ENCODE data around the gene SNX25.

Gene SNX25

GRCh38 chr4:185209031-185209851 is at the start of gene SNX25:
Gene SNX25, plus strand, starts transcription at chr4:185209598. Its CDS starts 229 bp downstream, at chr4:185209827.
- TF ChIP-seq, protein P1, sequence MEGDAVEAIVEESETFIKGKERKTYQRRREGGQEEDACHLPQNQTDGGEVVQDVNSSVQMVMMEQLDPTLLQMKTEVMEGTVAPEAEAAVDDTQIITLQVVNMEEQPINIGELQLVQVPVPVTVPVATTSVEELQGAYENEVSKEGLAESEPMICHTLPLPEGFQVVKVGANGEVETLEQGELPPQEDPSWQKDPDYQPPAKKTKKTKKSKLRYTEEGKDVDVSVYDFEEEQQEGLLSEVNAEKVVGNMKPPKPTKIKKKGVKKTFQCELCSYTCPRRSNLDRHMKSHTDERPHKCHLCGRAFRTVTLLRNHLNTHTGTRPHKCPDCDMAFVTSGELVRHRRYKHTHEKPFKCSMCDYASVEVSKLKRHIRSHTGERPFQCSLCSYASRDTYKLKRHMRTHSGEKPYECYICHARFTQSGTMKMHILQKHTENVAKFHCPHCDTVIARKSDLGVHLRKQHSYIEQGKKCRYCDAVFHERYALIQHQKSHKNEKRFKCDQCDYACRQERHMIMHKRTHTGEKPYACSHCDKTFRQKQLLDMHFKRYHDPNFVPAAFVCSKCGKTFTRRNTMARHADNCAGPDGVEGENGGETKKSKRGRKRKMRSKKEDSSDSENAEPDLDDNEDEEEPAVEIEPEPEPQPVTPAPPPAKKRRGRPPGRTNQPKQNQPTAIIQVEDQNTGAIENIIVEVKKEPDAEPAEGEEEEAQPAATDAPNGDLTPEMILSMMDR (IDR thresholded peaks at IDR 0.05; ENCODE audit: low read depth, low read length, missing control alignments): no peak
- DNase-seq (ENCODE audit: low read depth): no peak
- H3K4me3 ChIP-seq (ENCODE audit: low read depth, low read length): peak within 1 kb of the TSS; percentile 91

GRCh38 chr4:185165605-185166063 is 43.8 kb upstream of the SNX25 start:
- TF ChIP-seq, protein P1 (IDR thresholded peaks at IDR 0.05; ENCODE audit: low read depth, low read length, missing control alignments): no peak
- no peak for DNase-seq (ENCODE audit: low read depth)
- H3K4me3 ChIP-seq (ENCODE audit: low read depth, low read length): no peak overlapping the region

DNA sequence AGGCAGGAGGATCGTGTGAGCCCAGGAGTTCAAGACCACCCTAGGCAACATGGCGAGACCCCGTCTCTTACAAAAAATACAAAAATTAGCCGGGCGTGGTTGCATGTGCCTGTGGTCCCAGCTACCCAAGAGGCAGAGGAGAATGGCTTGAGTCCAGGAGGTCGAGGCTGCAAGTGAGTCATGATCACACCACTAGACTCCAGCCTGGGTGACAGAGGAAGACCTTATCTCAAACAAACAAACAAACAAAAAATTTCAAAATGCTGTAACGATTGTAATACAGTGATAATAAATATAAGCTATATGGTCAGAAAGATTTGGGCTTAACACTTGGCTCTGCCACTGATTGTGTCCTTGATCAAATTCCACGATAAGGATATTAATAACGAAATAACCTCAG is 42.2 kb upstream of the SNX25 start:
- no peak for DNase-seq (ENCODE audit: low read depth)
- TF ChIP-seq, protein P1 (IDR thresholded peaks at IDR 0.05; ENCODE audit: low read depth, low read length, missing control alignments): no peak
- no peak overlapping the region for H3K4me3 ChIP-seq (ENCODE audit: low read depth, low read length)

DNA sequence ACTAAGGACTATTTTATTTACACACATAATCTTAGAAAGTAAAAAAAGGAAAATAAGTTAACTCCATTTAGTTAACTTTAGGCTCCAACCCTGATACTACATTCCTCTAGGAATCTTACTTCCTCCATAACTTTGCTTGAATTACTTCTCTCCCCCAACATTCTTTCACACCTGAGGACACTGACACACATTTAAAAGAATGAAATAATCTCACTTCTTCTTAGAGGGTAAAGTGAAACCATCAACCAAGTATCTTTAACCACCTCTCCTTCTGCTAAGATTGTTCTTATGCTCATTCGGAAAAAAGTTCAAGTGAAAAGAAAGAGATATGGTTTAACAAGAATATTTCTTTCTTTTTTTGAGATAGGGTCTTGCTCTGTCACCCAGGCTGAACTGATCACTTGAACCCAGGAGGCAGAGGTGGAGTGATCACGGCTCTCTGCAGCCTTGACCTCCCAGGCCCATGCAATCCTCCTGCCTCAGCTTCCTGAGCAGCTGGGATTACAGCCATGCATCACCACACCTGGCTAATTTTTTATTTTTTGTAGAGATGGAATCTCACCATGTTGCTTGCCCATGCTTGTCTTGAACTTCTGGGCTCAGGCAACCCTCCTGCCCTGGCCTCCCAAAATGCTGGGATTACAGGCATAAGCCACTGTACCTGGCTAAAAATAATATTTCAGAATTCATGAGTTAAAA is 37.9 kb upstream of the SNX25 start:
- no peak overlapping the region; the same call in 1 of the 2 replicates for H3K4me3 ChIP-seq (ENCODE audit: low read depth, low read length)
- DNase-seq (ENCODE audit: low read depth): no peak
- TF ChIP-seq, protein P1 (IDR thresholded peaks at IDR 0.05; ENCODE audit: low read depth, low read length, missing control alignments): no peak

- no peak overlapping the region for H3K4me3 ChIP-seq (ENCODE audit: low read depth, low read length)
- TF ChIP-seq, protein P1 (IDR thresholded peaks at IDR 0.05; ENCODE audit: low read depth, low read length, missing control alignments): no peak
- no peak for DNase-seq (ENCODE audit: low read depth)
These were observed 29.9 kb upstream of the SNX25 start for GRCh38 chr4:185179488-185179887.

GRCh38 chr4:185182239-185182638 is 27.2 kb upstream of the SNX25 start:
- no peak overlapping the region for H3K4me3 ChIP-seq (ENCODE audit: low read depth, low read length)
- TF ChIP-seq, protein P1 (IDR thresholded peaks at IDR 0.05; ENCODE audit: low read depth, low read length, missing control alignments): no peak
- DNase-seq (ENCODE audit: low read depth): no peak

Measured in GM12864 (cell line).